Ishikawa (cell line): Measurements from ENCODE around the gene TADA2B.

Source experiments
- CEBPB ChIP-seq: IDR thresholded peaks from 2 replicates; pipeline ENCODE4 v1.6.1; 2012
- FOXM1 ChIP-seq: IDR thresholded peaks from 2 replicates; pipeline ENCODE4 v1.6.1; 2012; ENCODE audit warnings: low read depth, borderline replicate concordance
- TEAD4 ChIP-seq: IDR thresholded peaks from 2 replicates; pipeline ENCODE4 v1.6.1; 2012

DNA sequence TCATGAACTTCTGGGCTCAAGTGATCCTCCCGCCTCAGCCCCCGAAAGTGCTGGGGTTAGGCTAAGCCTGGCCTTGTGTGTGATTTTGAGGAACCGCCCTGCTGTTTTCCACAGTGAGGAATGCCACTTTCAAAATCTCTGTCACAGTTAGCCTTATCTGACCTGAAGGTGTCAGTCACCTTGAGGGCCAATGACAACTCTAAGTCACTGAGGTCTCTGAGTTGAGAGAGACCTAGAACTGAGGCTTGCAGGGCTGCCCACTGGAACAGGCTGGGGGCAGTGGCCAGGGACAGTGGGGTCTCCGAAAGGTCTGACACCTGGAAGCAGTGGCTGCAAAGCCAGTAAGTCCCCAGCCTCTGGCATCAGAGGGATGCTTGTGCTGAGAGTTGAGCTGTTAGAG is 6.1 kb downstream of the TADA2B start:
- TF ChIP-seq FOXM1 (no peak), CEBPB (no peak), TEAD4 (no peak)
